DOHH2 (cell line): ENCODE measurements around the gene FGF3.

ENCODE experiments used
- CTCF ChIP-seq: fragments of 200-600 bp; sonication (generic); IDR thresholded peaks from one replicate; pipeline ENCODE4 v1.5.1; 2014; ENCODE audit warnings: antibody characterized with exemption, mild to moderate bottlenecking, low read depth, low read length; ENCODE audit not compliant: poor library complexity, severe bottlenecking
- EZH2phosphoT487 ChIP-seq: fragments of 200-600 bp; sonication (generic); IDR thresholded peaks from 2 replicates; pipeline ENCODE4 v1.6.1; 2017; ENCODE audit warnings: borderline replicate concordance, mild to moderate bottlenecking, antibody characterized with exemption, low read length, moderate library complexity, mixed read lengths

GRCh38 chr11:69814902-69815301 is 4.3 kb downstream of the FGF3 start:
- TF ChIP-seq EZH2phosphoT487 (no peak), CTCF (no peak)
